22Rv1 (cell line): ENCODE data around the gene TMEM94.

Experiments used
- CTCF ChIP-seq: fragments of 450-650 bp; IDR thresholded peaks from 2 replicates; pipeline ENCODE4 v1.5.1; 2017; ENCODE audit warnings: mild to moderate bottlenecking
- ZFX ChIP-seq: fragments of 450-650 bp; IDR thresholded peaks from 2 replicates; pipeline ENCODE4 v1.6.1; 2017; ENCODE audit warnings: antibody characterized with exemption, borderline replicate concordance

- no peak for TF ChIP-seq CTCF
- TF ChIP-seq ZFX: no peak
Measured at GRCh38 chr17:75430159-75430974, 26.1 kb upstream of the TMEM94 start.
